Measurements from ENCODE around the gene WTAP. TPM values are rescaled to one million over a fixed set of nuclear protein-coding genes. Genes with fewer than 3 reads are reported as not detected.
A peak's percentile ranks its signal among the peaks of the same experiment; 100 is the strongest.

The WTAP gene
- total RNA-seq, 2 experiments from 2014 or later: 211 to 227 TPM

DNA sequence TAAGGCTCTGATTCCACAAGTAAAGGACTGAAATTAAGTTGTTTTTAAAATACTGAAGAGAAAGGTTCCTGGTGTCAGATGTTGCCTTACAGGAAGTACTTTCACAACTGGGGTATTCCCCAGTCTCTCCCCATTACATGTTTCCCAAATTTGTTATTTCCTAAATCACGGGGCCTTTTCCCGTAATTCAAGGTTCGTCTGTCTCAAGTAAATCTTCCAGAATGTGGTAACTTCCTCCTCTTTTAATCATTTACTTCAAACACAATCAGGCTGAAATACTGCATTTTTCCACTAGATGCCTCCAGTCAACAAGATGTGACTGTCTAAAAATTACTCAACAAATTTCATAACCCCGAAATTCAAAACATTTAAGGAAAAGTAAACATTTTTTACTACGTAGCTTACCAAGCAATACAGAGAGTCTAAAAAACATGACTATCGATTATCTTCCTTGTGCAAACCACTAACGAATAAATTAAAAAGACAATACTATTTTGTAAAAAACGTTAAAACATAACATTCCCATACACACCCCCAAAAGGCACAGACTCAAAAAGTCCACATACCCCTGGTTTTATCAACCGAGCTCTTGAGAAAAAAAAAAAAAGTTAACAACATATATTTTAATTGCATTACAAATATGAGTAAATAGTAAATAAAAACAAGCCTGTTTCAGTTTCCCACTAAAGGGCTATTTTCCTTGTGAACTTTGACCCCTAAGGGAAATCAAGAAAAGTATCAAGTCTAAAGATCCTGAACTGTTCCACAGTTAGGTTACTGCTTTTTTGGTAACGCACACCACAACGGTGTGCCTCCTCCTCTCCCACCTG, 36.0 kb upstream of the WTAP start:
- H3K27ac ChIP-seq (ENCODE audit: low read depth in 1 of 2, low read length in 2 of 2): peak overlapping the region; percentile 54 to 76
- peak overlapping the region; percentile 90 for H3K4me3 ChIP-seq (ENCODE audit: low read length)
- TF ChIP-seq CTCF (IDR thresholded peaks at IDR 0.05): peak; percentile 89
- H3K36me3 ChIP-seq (ENCODE audit: insufficient read depth, low read length): peaks cover 33% of the 10 kb centered on the region
- CTCF ChIA-PET: interaction anchor here (0.6 to 1.9 kb wide), 20 partner anchors 12 to 286 kb away, joined by 3 to 8 read pairs (median 3); partner anchors contain the start of genes MRPL18 and TCP1
- ATAC-seq (ENCODE audit: poor library complexity): no peak
- H3K27me3 Mint-ChIP-seq: no peaks in the 10 kb centered on the region
- no peaks in the 10 kb centered on the region for H3K9me3 Mint-ChIP-seq
- H3K27ac Mint-ChIP-seq: peak overlapping the region; percentile 88
- intact Hi-C loops (cut with DNase I, micrococcal nuclease): loop anchor here (1.0 to 10.0 kb wide), 7 partner anchors 35 to 833 kb away; no protein-coding TSS in a partner anchor
- H3K9me3 ChIP-seq (ENCODE audit: control insufficient read depth in 1 of 2, insufficient read depth in 1 of 2, low read length in 2 of 2): no peaks in the 10 kb centered on the region
- peaks cover 54% of the 10 kb centered on the region for H3K4me1 ChIP-seq (ENCODE audit: insufficient read depth, low read length)
- peaks cover 69% of the 10 kb centered on the region for H3K4me1 Mint-ChIP-seq (ENCODE audit: low read depth)
- H3K36me3 Mint-ChIP-seq (ENCODE audit: low read depth): peaks cover 58% of the 10 kb centered on the region
- POLR2A ChIA-PET: interaction anchor here (0.9 to 12.0 kb wide), 8 partner anchors 10 to 842 kb away, joined by 3 to 195 read pairs (median 3); partner anchors contain the start of genes ACAT2, MRPL18, TCP1 and WTAP
- peak in 4 of 14 experiments; percentile 25 to 80 (median 80) for DNase-seq
- H3K27me3 ChIP-seq (ENCODE audit: control insufficient read depth in 1 of 2, insufficient read depth in 2 of 2, low read length in 2 of 2): no peaks in the 10 kb centered on the region
- peak overlapping the region; percentile 87 for H3K4me3 Mint-ChIP-seq

DNA sequence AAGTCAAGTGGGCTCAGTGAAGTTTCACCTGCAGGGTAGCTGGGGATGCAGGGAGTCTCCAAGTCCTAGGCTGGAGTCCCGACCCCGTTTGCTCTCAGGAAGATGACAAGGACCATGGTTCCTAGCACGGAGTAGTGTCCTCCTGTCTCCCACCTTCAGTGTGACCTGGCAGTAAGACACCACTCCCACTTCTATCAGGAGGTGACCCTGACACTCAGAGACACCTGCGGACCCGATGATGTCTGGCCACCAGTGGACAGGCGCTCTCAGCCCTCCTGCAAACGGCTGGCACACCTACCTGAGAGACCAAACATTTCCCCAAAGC, 35.4 kb upstream of the WTAP start:
- H3K4me1 ChIP-seq (ENCODE audit: insufficient read depth, low read length): peaks cover 53% of the 10 kb centered on the region
- H3K4me3 Mint-ChIP-seq: peak overlapping the region; percentile 87
- H3K9me3 Mint-ChIP-seq: no peaks in the 10 kb centered on the region
- peaks cover 28% of the 10 kb centered on the region for H3K36me3 ChIP-seq (ENCODE audit: insufficient read depth, low read length)
- intact Hi-C loops (cut with DNase I, micrococcal nuclease): loop anchor here (1.0 to 10.0 kb wide), 10 partner anchors 34 to 833 kb away; partner anchors contain the start of gene ACAT2 (in 1 of the 2)
- ChIA-PET POLR2A (interaction anchor here (0.6 to 12.0 kb wide), 10 partner anchors 10 to 842 kb away, joined by 3 to 195 read pairs (median 3); partner anchors contain the start of genes ACAT2, MRPL18, TCP1 and WTAP), CTCF (interaction anchor here (0.6 to 1.9 kb wide), 16 partner anchors 11 to 285 kb away, joined by 3 to 8 read pairs (median 3); partner anchors contain the start of genes MRPL18 and TCP1)
- peaks cover 64% of the 10 kb centered on the region for H3K4me1 Mint-ChIP-seq (ENCODE audit: low read depth)
- no peak for TF ChIP-seq CTCF (IDR thresholded peaks at IDR 0.05)
- peak overlapping the region; percentile 88 for H3K27ac Mint-ChIP-seq
- peak overlapping the region; percentile 54 to 76 for H3K27ac ChIP-seq (ENCODE audit: low read depth in 1 of 2, low read length in 2 of 2)
- no peaks in the 10 kb centered on the region for H3K9me3 ChIP-seq (ENCODE audit: control insufficient read depth in 1 of 2, insufficient read depth in 1 of 2, low read length in 2 of 2)
- ATAC-seq (ENCODE audit: poor library complexity): no peak
- no peaks in the 10 kb centered on the region for H3K27me3 ChIP-seq (ENCODE audit: control insufficient read depth in 1 of 2, insufficient read depth in 2 of 2, low read length in 2 of 2)
- peak overlapping the region; percentile 90 for H3K4me3 ChIP-seq (ENCODE audit: low read length)
- no peaks in the 10 kb centered on the region for H3K27me3 Mint-ChIP-seq
- DNase-seq: peak in 1 of 14 experiments; percentile 31
- H3K36me3 Mint-ChIP-seq (ENCODE audit: low read depth): peaks cover 52% of the 10 kb centered on the region

DNA sequence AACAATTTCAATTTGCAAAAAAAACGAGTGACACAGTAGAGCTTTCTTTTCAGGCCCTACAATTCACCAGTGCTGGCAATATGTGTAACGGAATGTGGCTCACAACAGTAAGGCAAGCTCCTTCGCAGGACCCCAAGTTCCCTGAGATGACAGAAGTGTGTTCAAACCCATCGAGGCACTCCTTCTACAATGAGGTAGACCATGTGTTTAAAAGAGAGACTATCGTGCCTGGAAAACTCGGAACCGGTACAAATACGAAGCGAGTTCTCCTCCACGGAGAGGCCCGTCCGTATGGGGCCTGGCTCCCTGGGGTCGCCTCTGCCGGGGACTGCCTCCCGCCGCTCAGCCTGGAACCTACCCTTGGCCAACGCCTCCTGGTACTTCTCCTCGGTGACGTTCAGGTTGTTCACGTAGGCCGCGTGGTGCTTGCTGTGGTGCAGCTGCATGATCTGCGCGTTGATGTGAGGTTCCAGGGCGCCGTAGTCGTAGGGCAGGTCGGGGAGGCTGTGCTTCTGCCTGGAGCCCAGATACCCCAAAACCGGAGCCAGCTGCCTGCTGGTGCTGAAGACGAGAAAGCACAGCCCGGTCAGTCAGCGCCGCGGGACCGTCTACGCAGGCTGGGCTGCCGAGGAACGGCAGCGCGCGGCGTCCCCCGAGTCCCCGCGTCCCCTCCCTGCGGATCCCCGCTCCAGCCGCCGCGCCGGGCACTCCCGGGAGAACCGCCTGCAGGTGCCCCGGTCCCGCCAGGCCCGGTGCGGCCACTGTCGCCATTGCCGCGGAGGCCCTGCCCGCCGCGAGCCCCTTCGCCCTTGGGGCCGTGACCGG, 34.8 kb upstream of the WTAP start:
- Mint-ChIP-seq H3K9me3 (no peaks in the 10 kb centered on the region), H3K27ac (peak overlapping the region; percentile 88), H3K4me3 (peak overlapping the region; percentile 87), H3K4me1 (ENCODE audit: low read depth) (peaks cover 58% of the 10 kb centered on the region), H3K36me3 (ENCODE audit: low read depth) (peaks cover 46% of the 10 kb centered on the region), H3K27me3 (no peaks in the 10 kb centered on the region)
- ChIA-PET CTCF (interaction anchor here (0.6 to 1.9 kb wide), 3 partner anchors 11 to 78 kb away, joined by 3 to 6 read pairs (median 3); no protein-coding TSS in a partner anchor), POLR2A (interaction anchor here (0.6 to 12.0 kb wide), 13 partner anchors 10 to 841 kb away, joined by 3 to 195 read pairs (median 3); partner anchors contain the start of genes ACAT2, MRPL18, TCP1 and WTAP)
- H3K4me3 ChIP-seq (ENCODE audit: low read length): peak overlapping the region; percentile 90
- intact Hi-C loops (cut with DNase I, micrococcal nuclease): loop anchor here (1.0 to 10.0 kb wide), 7 partner anchors 34 to 832 kb away; partner anchors contain the start of genes ACAT2 (in 1 of the 2) and MRPL18 (in 1 of the 2)
- peaks cover 49% of the 10 kb centered on the region for H3K4me1 ChIP-seq (ENCODE audit: insufficient read depth, low read length)
- ATAC-seq (ENCODE audit: poor library complexity) (peak; percentile 47), DNase-seq (peak; percentile 34 to 78 (median 54))
- no peak for TF ChIP-seq CTCF (IDR thresholded peaks at IDR 0.05)
- peak overlapping the region; percentile 54 to 76 for H3K27ac ChIP-seq (ENCODE audit: low read depth in 1 of 2, low read length in 2 of 2)
- H3K9me3 ChIP-seq (ENCODE audit: control insufficient read depth in 1 of 2, insufficient read depth in 1 of 2, low read length in 2 of 2): no peaks in the 10 kb centered on the region
- peaks cover 22% of the 10 kb centered on the region for H3K36me3 ChIP-seq (ENCODE audit: insufficient read depth, low read length)
- H3K27me3 ChIP-seq (ENCODE audit: control insufficient read depth in 1 of 2, insufficient read depth in 2 of 2, low read length in 2 of 2): no peaks in the 10 kb centered on the region

All from CD4-positive, alpha-beta T cell (primary cell).